SH-SY5Y (cell line): ENCODE data around the gene NT5DC4.

Source experiments
- GATA2 ChIP-seq: IDR thresholded peaks from 2 replicates; pipeline ENCODE4 v1.6.1; 2011; ENCODE audit warnings: mild to moderate bottlenecking, low read depth, low read length
- GATA3 ChIP-seq: IDR thresholded peaks from 2 replicates; pipeline ENCODE4 v1.6.1; 2011; ENCODE audit warnings: low read depth, mild to moderate bottlenecking, low read length, moderate library complexity

GRCh38 chr2:112698834-112699515 lies 21.8 kb upstream of the NT5DC4 start:
- TF ChIP-seq GATA2 (no peak), GATA3 (no peak)
